C4-2B (cell line): ENCODE measurements around the gene FGGY.

Experiments used
- ZFX ChIP-seq: fragments of 450-650 bp; IDR thresholded peaks from 2 replicates; pipeline ENCODE4 v1.6.1; 2017
- TF ChIP-seq, protein P1 (sequence below): fragments of 450-650 bp; conservative IDR thresholded peaks from 2 replicates; pipeline ENCODE4 v1.5.1; 2017; ENCODE audit warnings: mild to moderate bottlenecking

DNA sequence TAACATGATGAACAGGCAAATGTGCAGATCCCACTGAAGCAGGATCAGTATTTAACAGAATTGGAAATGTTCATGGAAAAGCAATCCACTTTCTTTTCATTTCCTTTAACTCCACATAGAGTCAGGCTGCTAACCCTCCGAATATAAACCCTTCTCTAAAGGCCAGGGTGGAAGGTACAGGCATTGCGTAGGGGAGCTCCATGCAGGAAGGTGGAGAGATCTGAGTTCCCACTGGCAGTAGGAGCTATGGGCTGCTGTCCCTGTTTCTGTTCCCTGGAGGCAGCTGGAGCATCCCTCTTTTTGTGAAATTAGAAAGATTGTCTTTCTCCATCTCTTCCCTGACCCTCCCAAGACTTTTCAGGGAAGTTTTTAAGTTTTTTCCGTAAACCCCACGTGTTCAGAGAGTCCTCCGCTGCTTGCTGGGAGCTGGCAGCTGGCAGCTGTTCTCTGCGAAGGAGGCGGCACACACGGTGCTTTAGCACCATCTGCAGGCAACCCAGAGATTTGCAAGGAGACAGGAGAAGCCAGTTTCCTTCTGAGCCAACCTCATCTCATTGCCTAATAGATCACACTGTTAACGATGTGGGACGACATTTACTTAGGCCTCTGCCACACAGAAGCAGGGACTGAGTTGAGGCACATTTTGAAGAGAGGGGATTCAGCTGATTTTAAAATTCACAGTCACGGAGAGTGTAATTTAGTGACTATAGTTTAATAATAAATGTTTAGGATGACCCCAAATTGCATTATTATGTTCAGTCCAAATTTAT, 462.4 kb downstream of the FGGY start:
- TF ChIP-seq, protein P1, sequence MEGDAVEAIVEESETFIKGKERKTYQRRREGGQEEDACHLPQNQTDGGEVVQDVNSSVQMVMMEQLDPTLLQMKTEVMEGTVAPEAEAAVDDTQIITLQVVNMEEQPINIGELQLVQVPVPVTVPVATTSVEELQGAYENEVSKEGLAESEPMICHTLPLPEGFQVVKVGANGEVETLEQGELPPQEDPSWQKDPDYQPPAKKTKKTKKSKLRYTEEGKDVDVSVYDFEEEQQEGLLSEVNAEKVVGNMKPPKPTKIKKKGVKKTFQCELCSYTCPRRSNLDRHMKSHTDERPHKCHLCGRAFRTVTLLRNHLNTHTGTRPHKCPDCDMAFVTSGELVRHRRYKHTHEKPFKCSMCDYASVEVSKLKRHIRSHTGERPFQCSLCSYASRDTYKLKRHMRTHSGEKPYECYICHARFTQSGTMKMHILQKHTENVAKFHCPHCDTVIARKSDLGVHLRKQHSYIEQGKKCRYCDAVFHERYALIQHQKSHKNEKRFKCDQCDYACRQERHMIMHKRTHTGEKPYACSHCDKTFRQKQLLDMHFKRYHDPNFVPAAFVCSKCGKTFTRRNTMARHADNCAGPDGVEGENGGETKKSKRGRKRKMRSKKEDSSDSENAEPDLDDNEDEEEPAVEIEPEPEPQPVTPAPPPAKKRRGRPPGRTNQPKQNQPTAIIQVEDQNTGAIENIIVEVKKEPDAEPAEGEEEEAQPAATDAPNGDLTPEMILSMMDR, result peak; percentile 98
- TF ChIP-seq ZFX, result no peak
